Suprapubic skin (tissue), 3 donors: ENCODE results near the gene GNL2.
"Not testable (repeated sequence)": the region's sequence is repeated elsewhere in the genome, so short reads cannot be mapped to it uniquely, and the experiment has no call there.

Experiments used
- EP300 ChIP-seq: sonication (generic); formaldehyde crosslinking; IDR thresholded peaks from one replicate; pipeline ENCODE4 v1.6.1; 2017; ENCODE audit warnings: antibody characterized with exemption
- TF ChIP-seq, protein P1 (sequence below), 2 donors: fragments of 200-600 bp in 1 of 2; fragments of 450-650 bp in 1 of 2; sonication (generic) in 1 of 2; IDR thresholded peaks; one replicate each; pipeline ENCODE4 v1.5.1; 2016 to 2019; ENCODE audit warnings: antibody characterized with exemption in 2 of 2, mild to moderate bottlenecking in 1 of 2, moderate library complexity in 1 of 2

- TF ChIP-seq, protein P1, sequence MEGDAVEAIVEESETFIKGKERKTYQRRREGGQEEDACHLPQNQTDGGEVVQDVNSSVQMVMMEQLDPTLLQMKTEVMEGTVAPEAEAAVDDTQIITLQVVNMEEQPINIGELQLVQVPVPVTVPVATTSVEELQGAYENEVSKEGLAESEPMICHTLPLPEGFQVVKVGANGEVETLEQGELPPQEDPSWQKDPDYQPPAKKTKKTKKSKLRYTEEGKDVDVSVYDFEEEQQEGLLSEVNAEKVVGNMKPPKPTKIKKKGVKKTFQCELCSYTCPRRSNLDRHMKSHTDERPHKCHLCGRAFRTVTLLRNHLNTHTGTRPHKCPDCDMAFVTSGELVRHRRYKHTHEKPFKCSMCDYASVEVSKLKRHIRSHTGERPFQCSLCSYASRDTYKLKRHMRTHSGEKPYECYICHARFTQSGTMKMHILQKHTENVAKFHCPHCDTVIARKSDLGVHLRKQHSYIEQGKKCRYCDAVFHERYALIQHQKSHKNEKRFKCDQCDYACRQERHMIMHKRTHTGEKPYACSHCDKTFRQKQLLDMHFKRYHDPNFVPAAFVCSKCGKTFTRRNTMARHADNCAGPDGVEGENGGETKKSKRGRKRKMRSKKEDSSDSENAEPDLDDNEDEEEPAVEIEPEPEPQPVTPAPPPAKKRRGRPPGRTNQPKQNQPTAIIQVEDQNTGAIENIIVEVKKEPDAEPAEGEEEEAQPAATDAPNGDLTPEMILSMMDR (IDR thresholded peaks at IDR 0.05): not testable (repeated sequence)
- not testable (repeated sequence) for TF ChIP-seq EP300
These were observed 56.6 kb downstream of the GNL2 start for GRCh38 chr1:37539154-37539553.
